HepG2 (cell line): ENCODE results near the gene RHBDF2. TPM values are rescaled to one million over a fixed set of nuclear protein-coding genes. Genes with fewer than 3 reads are reported as not detected.

Source experiments
- ATAC-seq: fragments of 200-7000 bp; cut with Tn5 transposase; 3 replicates; pipeline ENCODE4 v1.9.1; 2020; ENCODE audit warnings: mild to moderate bottlenecking, moderate library complexity
- BruUV-seq: library from RNA; stranded (reverse); fragments of 400-500 nt; replicated peaks from 2 replicates; lab custom pipeline; 2021; lab: Mats Ljungman, UMichigan
- CTCF ChIA-PET: fragments of 300-600 bp; formaldehyde crosslinking; extraction: SDS; loops from one replicate; lab custom pipeline; 2021; ENCODE audit warnings: low total read pairs, inconsistent platforms, low intra/inter-chr PET ratio; lab: Yijun Ruan, JAX
- POLR2A ChIA-PET: fragments of 350-600 bp; sonication (Branson Sonifier 250); formaldehyde crosslinking; loops from one replicate; lab custom pipeline; 2020; ENCODE audit warnings: antibody characterized with exemption, inconsistent platforms; lab: Yijun Ruan, JAX
- DNase-seq: peaks from one replicate; pipeline ENCODE4 v3.0.0-alpha.2; 2015; ENCODE audit warnings: low spot score
- FAIRE-seq: peaks from 3 replicates; lab custom pipeline; 2011; peaks lifted over from hg19 to GRCh38; lab: Jason Lieb, UNC
- H2AFZ ChIP-seq: one replicate; pipeline ENCODE4 v1.6.1; 2011; ENCODE audit warnings: low read length, inconsistent platforms
- H3K27ac ChIP-seq: fragments of 300-600 bp; 3 replicates; pipeline ENCODE4 v1.8.0; 2011; ENCODE audit warnings: mixed run types, mild to moderate bottlenecking, mixed read lengths, low read length, inconsistent platforms; ENCODE audit not compliant: insufficient read depth; ENCODE audit errors: extremely low read length
- H3K27me3 ChIP-seq, 2 experiments: fragments of 200-600 bp in 1 of 2; 2 replicates in 1 of 2; 3 replicates in 1 of 2; pipeline versions ENCODE4 v1.6.0 to v1.8.0; 2011; ENCODE audit warnings: low read length in 2 of 2, mild to moderate bottlenecking in 2 of 2, moderate library complexity in 2 of 2, inconsistent platforms in 1 of 2; ENCODE audit not compliant: insufficient read depth in 2 of 2, control insufficient read depth in 1 of 2
- H3K36me3 ChIP-seq, 2 experiments: fragments of 200-600 bp in 1 of 2; replicated peaks in 1 of 2; 2 replicates in 1 of 2; 3 replicates in 1 of 2; pipeline versions ENCODE4 v1.5.1 to v1.8.0; 2011; ENCODE audit warnings: low read length in 2 of 2, inconsistent platforms in 1 of 2; ENCODE audit not compliant: insufficient read depth in 2 of 2, control insufficient read depth in 1 of 2
- H3K4me1 ChIP-seq: 2 replicates; pipeline ENCODE4 v1.5.1; 2012; ENCODE audit warnings: low read length, inconsistent platforms; ENCODE audit not compliant: insufficient read depth
- H3K4me2 ChIP-seq: 2 replicates; pipeline ENCODE4 v1.6.0; 2011; ENCODE audit warnings: low read depth, low read length, inconsistent platforms
- H3K4me3 ChIP-seq, 3 experiments: fragments of 200-600 bp in 1 of 3; sonication (generic), shearing (Covaris generic) in 1 of 3; replicated peaks in 1 of 3; 2 replicates each; pipeline ENCODE4 v1.5.1; 2011 to 2016; ENCODE audit warnings: low read length in 3 of 3, inconsistent platforms in 2 of 3, low read depth in 2 of 3, mild to moderate bottlenecking in 2 of 3, control low read depth in 1 of 3, mixed read lengths in 1 of 3; ENCODE audit not compliant: insufficient read depth in 1 of 3
- H3K79me2 ChIP-seq: one replicate; pipeline ENCODE4 v1.6.1; 2011; ENCODE audit warnings: low read length, inconsistent platforms; ENCODE audit not compliant: insufficient read depth
- H3K9ac ChIP-seq: 2 replicates; pipeline ENCODE4 v1.6.0; 2011; ENCODE audit warnings: mild to moderate bottlenecking, low read depth, low read length, inconsistent platforms; ENCODE audit not compliant: insufficient read depth
- H3K9me3 ChIP-seq: 2 replicates; pipeline ENCODE4 v1.5.1; 2012; ENCODE audit warnings: mild to moderate bottlenecking, low read length
- H4K20me1 ChIP-seq: 2 replicates; pipeline ENCODE4 v1.6.0; 2011; ENCODE audit warnings: inconsistent platforms, mild to moderate bottlenecking, low read length, moderate library complexity; ENCODE audit not compliant: insufficient read depth
- AGO1 ChIP-seq: fragments of 200-400 bp; formaldehyde crosslinking; IDR thresholded peaks from 2 replicates; pipeline ENCODE4 v1.6.1; 2017; ENCODE audit warnings: mild to moderate bottlenecking, low read depth, low read length, moderate library complexity; ENCODE audit not compliant: poor library complexity, severe bottlenecking
- BHLHE40 ChIP-seq: IDR thresholded peaks from 2 replicates; pipeline ENCODE4 v1.6.1; 2011; ENCODE audit warnings: low read length, improper control_type of control experiment
- ETV6 ChIP-seq: sonication (generic); formaldehyde crosslinking; conservative IDR thresholded peaks from 2 replicates; pipeline ENCODE4 v1.4.0; 2020; ENCODE audit warnings: missing genetic modification reagents
- HDAC1 ChIP-seq: sonication (generic); formaldehyde crosslinking; IDR thresholded peaks from 2 replicates; pipeline ENCODE4 v1.5.1; 2020; ENCODE audit warnings: mild to moderate bottlenecking, missing genetic modification reagents
- MTA1 ChIP-seq: sonication (generic); formaldehyde crosslinking; IDR thresholded peaks from 2 replicates; pipeline ENCODE4 v1.4.0; 2020; ENCODE audit warnings: missing genetic modification reagents, mild to moderate bottlenecking, borderline replicate concordance
- NONO ChIP-seq, 2 experiments: fragments of 450-650 bp in 1 of 2; sonication (generic) in 1 of 2; formaldehyde crosslinking in 1 of 2; IDR thresholded peaks in 1 of 2; conservative IDR thresholded peaks in 1 of 2; 2 replicates each; pipeline versions ENCODE4 v1.6.1 to v1.8.0; 2017 to 2022; ENCODE audit warnings: mild to moderate bottlenecking in 1 of 2, missing genetic modification reagents in 1 of 2, moderate library complexity in 1 of 2
- PAF1 ChIP-seq: IDR thresholded peaks from 2 replicates; pipeline ENCODE4 v1.6.1; 2016; ENCODE audit warnings: missing genetic modification reagents, missing compliant biosample characterization
- ZC3H13 ChIP-seq: sonication (generic); formaldehyde crosslinking; IDR thresholded peaks from 2 replicates; pipeline ENCODE4 v1.8.1; 2023; ENCODE audit warnings: mild to moderate bottlenecking, missing genetic modification reagents, moderate library complexity
- ZNF160 ChIP-seq: sonication (generic); formaldehyde crosslinking; IDR thresholded peaks from 2 replicates; pipeline ENCODE4 v1.8.0; 2022; ENCODE audit warnings: mild to moderate bottlenecking, inconsistent platforms, missing genetic modification reagents
- ZNF205 ChIP-seq: IDR thresholded peaks from 2 replicates; pipeline ENCODE4 v1.6.1; 2018; ENCODE audit warnings: missing biosample characterization, missing genetic modification reagents
- WGBS: methylation state at CpG from one replicate; pipeline ENCODE4 v1.1.6; 2017; ENCODE audit warnings: low lambda C conversion rate; 5-methylcytosine and 5-hydroxymethylcytosine counted together
- in situ Hi-C: cut with HindIII; loops from 2 replicates; pipeline ENCODE4 v1.10.0; 2017; ENCODE audit warnings: low pct_unique_long_range_greater_than_20kb; ENCODE audit not compliant: extremely low pct_ligation_motif_present
- intact Hi-C: fragments of 100-400 bp; cut with micrococcal nuclease; formaldehyde crosslinking; loops from one replicate; pipeline ENCODE4 v1.10.0; 2022; ENCODE audit not compliant: unreplicated experiment
- polyA plus RNA-seq, 8 experiments: library from polyadenylated mRNA; depleted of rRNA in 3 of 8; stranded (reverse) in 7 of 8; unstranded in 1 of 8; fragments of >200 nt; fragmentation: Illumina TruSeq in 4 of 8; extraction: Trizol in 4 of 8; gene quantifications; 2 replicates each; pipeline versions ENCODE4 v1.2.1 to v1.2.3, GENCODE V29; 2011 to 2016; ENCODE audit warnings: low read depth in 4 of 8, missing spikeins in 1 of 8, mixed read lengths in 1 of 8; ENCODE audit not compliant: insufficient read depth in 1 of 8
- total RNA-seq, 5 experiments: library from RNA; depleted of rRNA; stranded (reverse); fragments of >200 nt; fragmentation: Illumina TruSeq; extraction: Trizol; gene quantifications; 2 replicates each; pipeline ENCODE4 v1.2.3, GENCODE V29; 2016; ENCODE audit warnings: low read depth in 1 of 5
- TF ChIP-seq, protein P1 (sequence below): sonication (generic); formaldehyde crosslinking; IDR thresholded peaks from 2 replicates; pipeline ENCODE4 v1.8.0; 2022; ENCODE audit warnings: missing genetic modification reagents, mild to moderate bottlenecking, inconsistent platforms, borderline replicate concordance
- TF ChIP-seq, protein P2 (sequence below): fragments of 450-650 bp; IDR thresholded peaks from 2 replicates; pipeline ENCODE4 v1.6.1; 2017
- TF ChIP-seq, protein P3 (sequence below): sonication (generic); formaldehyde crosslinking; IDR thresholded peaks from 2 replicates; pipeline ENCODE4 v1.4.0; 2020; ENCODE audit warnings: missing genetic modification reagents
- TF ChIP-seq, protein P4 (sequence below): sonication (generic); formaldehyde crosslinking; IDR thresholded peaks from 2 replicates; pipeline ENCODE4 v1.8.0; 2022; ENCODE audit warnings: low read depth, missing genetic modification reagents

The RHBDF2 gene
- total and polyA plus RNA-seq, 2 of the 13 experiments (the other 11 are each of a cell fraction or from before 2014, with no cell fraction given): 7.8 to 24.2 TPM

DNA sequence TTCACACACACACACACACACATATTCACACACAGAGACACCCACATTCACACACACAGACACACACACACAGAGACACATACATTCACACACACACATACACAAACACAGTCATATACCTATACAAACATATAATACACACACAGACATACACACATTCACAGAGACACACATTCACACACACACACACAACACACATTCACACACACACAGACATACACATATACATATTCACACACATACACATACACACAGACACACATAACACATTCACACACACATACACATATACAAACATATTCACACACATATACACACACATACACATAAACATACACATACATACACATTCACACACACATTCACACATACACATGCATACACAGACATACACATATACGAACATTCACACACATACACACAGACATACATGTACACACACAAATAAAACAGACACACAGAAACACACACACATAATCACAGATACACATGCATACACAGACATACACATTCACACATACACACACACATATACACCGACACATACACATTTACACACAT is 46.5 kb upstream of the RHBDF2 start (continued):
- TF ChIP-seq, protein P1, sequence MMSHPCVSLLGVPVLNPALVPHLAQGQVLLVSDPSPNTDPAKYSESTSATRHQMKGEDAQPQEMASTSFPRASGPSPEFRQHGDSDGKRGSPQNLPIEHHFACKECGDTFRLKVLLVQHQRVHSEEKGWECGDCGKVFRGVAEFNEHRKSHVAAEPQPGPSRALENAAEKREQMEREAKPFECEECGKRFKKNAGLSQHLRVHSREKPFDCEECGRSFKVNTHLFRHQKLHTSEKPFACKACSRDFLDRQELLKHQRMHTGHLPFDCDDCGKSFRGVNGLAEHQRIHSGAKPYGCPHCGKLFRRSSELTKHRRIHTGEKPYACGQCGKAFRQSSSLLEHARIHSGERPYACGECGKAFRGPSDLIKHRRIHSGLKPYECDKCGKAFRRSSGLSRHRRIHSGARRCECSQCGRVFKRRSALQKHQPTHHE: no peak
- no peak for TF ChIP-seq ZNF160 (CRISPR knock-in tag)
- TF ChIP-seq, protein P2, sequence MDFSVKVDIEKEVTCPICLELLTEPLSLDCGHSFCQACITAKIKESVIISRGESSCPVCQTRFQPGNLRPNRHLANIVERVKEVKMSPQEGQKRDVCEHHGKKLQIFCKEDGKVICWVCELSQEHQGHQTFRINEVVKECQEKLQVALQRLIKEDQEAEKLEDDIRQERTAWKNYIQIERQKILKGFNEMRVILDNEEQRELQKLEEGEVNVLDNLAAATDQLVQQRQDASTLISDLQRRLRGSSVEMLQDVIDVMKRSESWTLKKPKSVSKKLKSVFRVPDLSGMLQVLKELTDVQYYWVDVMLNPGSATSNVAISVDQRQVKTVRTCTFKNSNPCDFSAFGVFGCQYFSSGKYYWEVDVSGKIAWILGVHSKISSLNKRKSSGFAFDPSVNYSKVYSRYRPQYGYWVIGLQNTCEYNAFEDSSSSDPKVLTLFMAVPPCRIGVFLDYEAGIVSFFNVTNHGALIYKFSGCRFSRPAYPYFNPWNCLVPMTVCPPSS: no peak; the same call in none of the 2 replicates
- TF ChIP-seq, protein P3, sequence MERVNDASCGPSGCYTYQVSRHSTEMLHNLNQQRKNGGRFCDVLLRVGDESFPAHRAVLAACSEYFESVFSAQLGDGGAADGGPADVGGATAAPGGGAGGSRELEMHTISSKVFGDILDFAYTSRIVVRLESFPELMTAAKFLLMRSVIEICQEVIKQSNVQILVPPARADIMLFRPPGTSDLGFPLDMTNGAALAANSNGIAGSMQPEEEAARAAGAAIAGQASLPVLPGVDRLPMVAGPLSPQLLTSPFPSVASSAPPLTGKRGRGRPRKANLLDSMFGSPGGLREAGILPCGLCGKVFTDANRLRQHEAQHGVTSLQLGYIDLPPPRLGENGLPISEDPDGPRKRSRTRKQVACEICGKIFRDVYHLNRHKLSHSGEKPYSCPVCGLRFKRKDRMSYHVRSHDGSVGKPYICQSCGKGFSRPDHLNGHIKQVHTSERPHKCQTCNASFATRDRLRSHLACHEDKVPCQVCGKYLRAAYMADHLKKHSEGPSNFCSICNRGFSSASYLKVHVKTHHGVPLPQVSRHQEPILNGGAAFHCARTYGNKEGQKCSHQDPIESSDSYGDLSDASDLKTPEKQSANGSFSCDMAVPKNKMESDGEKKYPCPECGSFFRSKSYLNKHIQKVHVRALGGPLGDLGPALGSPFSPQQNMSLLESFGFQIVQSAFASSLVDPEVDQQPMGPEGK (CRISPR knock-in tag): no peak
- no peak for TF ChIP-seq PAF1 (CRISPR knock-in tag)
- TF ChIP-seq ZC3H13 (CRISPR knock-in tag): peak; percentile 53; the same call in 1 of the 2 replicates
- TF ChIP-seq, all 625 proteins: peak for 41

DNA sequence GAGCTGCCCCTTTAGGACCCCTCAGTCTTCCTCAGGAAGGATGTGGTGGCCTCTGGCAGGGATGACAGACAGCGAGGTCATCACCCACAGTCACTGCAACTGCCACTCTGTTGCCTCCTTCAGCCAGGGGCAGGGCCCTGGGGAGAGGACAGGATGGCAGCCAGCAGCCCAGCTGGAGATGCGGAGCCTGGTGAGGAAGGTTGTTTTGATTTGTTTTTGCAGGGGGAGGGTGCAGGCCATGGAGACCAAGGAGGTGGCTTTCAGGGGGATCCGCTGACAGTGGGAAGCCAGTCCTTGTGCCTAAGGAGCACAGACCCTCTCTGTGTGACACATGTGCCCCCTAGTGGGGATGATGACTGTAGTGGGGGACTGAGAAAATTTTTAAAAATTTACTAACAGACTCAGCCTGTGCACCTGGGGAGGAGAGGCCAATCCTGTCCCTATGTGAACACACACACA is 46.0 kb upstream of the RHBDF2 start:
- BruUV-seq: TSS peak; percentile 35
- H4K20me1 ChIP-seq: peaks cover 7% of the 10 kb centered on the region; the same call in 1 of the 2 replicates
- no peak overlapping the region for H2AFZ ChIP-seq
- FAIRE-seq: no peak
- peaks cover 7 to 11% of the 10 kb centered on the region in 2 experiments; a peak in 4 of 5 replicates for H3K36me3 ChIP-seq
- H3K4me1 ChIP-seq: peaks cover 62% of the 10 kb centered on the region
- ATAC-seq: peak; percentile 73
- peak overlapping the region; percentile 93 for H3K4me2 ChIP-seq
- H3K27ac ChIP-seq: no peak overlapping the region
- H3K27me3 ChIP-seq: no peaks in the 10 kb centered on the region
- POLR2A ChIA-PET: interaction anchor here (0.8 to 3.1 kb wide), 4 partner anchors 10 to 22 kb away, joined by 3 to 30 read pairs (median 11); no protein-coding TSS in a partner anchor
- H3K9ac ChIP-seq: no peak overlapping the region
- intact Hi-C loops: loop anchor here (1.0 kb wide), 1 partner anchor 24 kb away; no protein-coding TSS in a partner anchor
- 60% methylated on average over 3 of the region's 3 CpGs for WGBS
- in situ Hi-C loops: no loop called here
- H3K79me2 ChIP-seq: peaks cover 42% of the 10 kb centered on the region
- DNase-seq: peak; percentile 74
- peak overlapping the region in 1 of 3 experiments; percentile 66; a peak in 1 of 6 replicates for H3K4me3 ChIP-seq
- CTCF ChIA-PET: interaction anchor here (0.9 to 4.4 kb wide), 8 partner anchors 14 to 81 kb away, joined by 3 to 86 read pairs (median 6); no protein-coding TSS in a partner anchor
- H3K9me3 ChIP-seq: no peaks in the 10 kb centered on the region
- TF ChIP-seq BHLHE40 (0 out of 2 replicates have a peak, but pooled peaks have one; percentile 22), NONO (IDR thresholded peaks at IDR 0.05) (no peak), NONO (CRISPR knock-in tag; conservative IDR thresholded peaks at IDR 0.05) (no peak; the same call in 1 of the 2 replicates), AGO1 (no peak), HDAC1 (no peak), MTA1 (CRISPR knock-in tag) (peak; percentile 73; the same call in 1 of the 2 replicates), ZNF205 (CRISPR knock-in tag) (peak; percentile 85), ETV6 (0 out of 2 replicates have a peak, but pooled peaks have one; percentile 60)
- TF ChIP-seq, protein P4, sequence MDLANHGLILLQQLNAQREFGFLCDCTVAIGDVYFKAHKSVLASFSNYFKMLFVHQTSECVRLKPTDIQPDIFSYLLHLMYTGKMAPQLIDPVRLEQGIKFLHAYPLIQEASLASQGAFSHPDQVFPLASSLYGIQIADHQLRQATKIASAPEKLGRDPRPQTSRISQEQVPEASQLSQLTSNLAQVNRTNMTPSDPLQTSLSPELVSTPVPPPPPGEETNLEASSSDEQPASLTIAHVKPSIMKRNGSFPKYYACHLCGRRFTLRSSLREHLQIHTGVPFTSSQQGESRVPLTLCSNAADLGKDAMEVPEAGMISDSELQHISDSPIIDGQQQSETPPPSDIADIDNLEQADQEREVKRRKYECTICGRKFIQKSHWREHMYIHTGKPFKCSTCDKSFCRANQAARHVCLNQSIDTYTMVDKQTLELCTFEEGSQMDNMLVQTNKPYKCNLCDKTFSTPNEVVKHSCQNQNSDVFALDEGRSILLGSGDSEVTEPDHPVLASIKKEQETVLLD (CRISPR knock-in tag): no peak; the same call in 1 of the 2 replicates
